GM21515 (cell line): ENCODE measurements around the gene CNDP1.

Experiments
- ATAC-seq: cut with Tn5 transposase; IDR thresholded peaks from one replicate; pipeline ENCODE4 v1.9.1; 2021; ENCODE audit not compliant: unreplicated experiment

Gene CNDP1

DNA sequence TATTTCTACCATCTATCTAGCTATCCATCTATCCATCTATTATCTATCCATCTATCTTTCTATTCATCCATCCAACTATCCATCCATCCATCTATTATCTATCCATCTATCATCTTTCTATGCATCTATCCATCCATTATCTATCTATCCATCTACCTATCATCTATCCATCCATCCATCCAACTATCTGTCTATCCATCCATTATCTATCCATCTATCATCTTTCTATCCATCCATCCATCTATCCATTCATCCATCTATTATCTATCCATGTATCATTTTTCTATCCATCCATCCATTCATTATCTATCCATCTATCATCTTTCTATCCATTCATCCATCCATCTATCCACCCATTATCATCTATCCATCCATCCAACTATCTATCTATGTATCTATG, 38.8 kb downstream of the CNDP1 start:
- ATAC-seq = no peak

DNA sequence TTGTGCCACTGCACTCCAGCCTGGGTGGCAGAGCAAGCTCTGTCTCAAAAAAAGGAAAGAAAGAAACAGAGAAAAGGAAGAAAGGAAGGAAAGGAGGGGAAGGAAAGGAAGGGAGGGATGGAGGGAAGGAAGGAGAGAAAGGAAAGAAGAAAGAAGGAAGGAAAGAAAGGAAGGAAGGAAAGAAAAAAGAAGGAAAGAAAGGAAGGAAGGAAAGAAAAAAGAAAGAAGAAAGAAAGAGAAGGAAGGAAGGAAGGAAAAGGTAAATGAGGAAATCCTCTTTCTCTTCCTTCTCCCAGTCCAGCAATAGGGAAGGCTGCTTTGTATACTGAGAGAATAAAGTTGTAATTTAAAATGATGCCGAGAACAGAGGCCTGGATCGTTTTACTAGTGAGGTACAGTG, 40.6 kb downstream of the CNDP1 start:
- no peak for ATAC-seq

DNA sequence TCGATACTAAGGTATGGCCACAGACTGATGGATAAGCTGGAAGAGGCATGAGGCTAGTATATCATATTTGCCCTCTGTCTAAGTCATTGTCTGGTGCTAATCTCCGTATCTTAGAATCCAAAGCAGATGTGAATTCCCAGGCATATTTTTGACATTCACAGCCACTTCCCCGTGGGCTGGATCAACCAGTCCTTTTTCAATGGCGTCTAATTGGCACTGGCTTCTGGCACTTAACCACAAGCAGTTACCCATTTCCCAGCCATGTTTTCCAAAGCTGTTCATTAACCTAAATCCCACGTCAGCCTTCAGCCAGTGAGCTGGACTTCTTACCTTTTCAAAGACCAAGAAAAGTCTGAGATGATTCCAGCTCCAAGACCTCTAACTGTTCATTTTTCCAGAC, 42.7 kb downstream of the CNDP1 start:
- ATAC-seq = no peak

DNA sequence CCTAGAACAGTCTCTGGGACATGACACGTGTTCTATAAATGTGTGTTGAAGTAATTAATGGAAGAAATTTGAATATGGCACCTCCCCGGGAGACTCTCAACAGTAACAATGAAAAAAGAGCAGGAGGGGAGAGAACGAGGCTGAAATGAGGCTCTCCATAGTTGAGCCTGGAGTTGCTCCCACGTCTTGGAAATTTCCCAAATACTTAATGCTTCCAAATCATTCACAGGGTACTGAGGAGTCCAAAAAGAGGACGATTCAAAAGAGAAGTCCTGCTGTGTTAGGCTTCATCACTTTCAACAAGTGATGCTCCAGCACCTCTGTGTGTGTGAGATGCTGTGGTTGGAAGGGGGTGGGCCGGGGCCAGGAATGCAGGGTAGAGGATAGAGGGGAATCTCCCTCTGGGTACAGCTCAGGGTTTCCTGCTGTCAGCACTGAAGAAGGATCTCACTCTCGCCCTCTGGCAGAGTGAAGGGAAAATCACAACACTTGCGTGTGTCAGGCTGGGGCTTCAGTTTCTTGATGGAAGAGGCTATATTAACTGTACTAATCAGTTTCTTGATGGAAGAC, 45.3 kb downstream of the CNDP1 start:
- no peak for ATAC-seq

DNA sequence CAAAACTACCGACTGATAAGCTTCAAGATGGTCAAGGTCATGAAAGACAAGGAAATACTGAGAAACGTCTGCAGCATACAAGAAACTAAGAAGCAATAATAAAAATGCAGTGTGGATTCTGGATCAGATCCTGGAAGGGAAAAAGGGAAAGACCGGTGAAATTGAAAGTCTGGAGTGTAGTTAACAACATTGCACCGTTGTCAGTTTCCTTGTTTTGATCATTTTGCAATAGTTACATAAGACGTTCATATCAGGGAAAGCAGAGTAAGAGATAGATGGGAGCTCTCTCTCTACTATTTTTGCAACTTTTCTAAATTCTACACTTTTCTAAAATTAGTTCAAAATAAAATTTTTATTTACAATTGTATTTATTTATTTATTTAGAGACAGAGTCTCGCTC, 48.3 kb downstream of the CNDP1 start:
- no peak for ATAC-seq

DNA sequence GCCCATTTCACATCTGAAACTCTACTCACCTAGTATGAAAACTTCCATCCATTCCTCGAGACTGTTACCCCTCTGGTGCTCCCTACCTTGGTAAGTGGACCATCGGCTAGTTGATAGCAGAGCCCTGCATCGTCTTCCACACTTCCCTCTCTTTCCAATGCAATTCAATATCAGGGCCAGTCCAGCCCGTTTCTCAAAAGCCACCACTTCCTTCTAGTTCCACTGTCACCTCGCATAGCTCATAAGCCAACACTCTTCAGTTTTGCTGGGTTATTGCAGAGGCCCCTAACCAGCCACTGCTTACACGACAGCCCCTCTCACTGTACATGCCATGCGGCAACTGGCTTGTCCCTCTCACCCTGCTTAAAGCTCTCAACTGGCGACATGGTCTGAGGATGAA, 53.1 kb downstream of the CNDP1 start:
- no peak for ATAC-seq

DNA sequence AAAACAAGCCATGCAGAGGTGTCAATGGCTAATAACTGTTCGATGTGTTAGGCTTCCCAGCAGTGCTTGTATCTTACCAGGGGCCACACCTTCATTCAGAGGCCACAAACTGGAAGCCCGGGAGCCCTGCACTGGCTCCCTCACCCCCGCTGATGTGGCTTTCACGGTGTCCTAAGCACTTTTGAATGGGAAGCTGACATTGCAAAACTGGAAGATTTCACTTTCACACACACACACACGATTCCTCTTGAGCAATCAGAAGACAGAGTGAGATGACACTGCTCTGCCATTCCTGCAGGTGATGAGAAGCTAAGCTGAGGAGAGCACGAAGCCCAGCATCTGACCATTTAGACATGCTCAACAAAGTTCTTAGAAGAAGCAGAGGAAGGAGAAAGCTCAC, 54.7 kb downstream of the CNDP1 start:
- no peak for ATAC-seq

DNA sequence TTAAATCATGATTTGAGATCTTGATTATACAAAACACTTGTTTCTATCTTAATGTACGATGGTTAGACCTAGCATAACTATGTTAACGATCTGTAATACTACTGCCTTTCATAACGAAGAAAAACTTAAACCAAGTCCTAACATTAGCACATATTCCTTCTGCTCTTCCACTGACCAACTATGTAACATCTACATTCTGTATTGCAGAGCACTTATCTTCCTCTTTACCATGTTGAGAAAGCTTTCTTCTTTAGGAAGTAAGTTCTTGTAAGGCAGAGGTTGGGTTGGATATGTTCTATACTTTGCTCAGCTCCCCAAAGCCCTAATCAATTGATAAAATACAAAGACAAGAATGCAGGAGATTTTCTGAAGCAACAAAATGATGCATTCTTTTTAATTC, 55.5 kb downstream of the CNDP1 start:
- ATAC-seq = no peak

DNA sequence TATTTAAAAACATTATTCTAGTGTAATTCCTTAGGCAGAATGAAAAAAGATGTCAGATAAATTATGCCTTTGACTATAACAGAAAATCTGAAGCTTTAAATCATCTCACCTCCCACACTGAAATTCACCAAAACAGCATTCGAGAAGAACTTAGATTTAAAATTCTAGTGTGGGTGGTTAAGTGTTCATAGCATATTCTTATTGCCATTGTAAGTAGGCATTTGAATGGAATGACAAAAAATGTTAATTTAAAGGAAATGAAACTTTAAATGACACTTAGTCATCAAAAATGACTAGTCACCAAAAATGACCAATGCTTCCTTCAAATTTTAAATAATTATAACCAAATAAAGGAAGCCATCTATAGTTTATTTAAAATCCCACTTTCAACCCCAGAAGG, 56.4 kb downstream of the CNDP1 start:
- ATAC-seq = no peak

DNA sequence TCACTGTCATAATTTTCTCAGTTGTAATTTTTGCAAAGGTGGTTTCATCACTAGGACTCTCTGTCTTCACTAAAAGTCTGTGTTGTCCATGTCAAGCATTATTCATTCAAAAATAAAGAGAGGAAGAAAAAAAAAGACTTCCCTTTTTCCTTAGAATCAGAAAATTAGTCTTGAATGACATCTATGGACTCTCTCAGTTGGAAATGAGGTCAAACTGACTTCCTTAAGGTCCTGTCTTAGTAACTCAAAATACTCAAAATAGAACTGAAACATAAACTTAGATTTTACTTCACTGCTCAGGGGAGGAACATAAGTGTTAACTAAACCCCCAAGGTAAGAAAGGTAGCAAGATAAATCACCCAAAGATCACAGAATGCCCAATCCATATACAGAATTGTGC, 61.1 kb downstream of the CNDP1 start:
- no peak for ATAC-seq

DNA sequence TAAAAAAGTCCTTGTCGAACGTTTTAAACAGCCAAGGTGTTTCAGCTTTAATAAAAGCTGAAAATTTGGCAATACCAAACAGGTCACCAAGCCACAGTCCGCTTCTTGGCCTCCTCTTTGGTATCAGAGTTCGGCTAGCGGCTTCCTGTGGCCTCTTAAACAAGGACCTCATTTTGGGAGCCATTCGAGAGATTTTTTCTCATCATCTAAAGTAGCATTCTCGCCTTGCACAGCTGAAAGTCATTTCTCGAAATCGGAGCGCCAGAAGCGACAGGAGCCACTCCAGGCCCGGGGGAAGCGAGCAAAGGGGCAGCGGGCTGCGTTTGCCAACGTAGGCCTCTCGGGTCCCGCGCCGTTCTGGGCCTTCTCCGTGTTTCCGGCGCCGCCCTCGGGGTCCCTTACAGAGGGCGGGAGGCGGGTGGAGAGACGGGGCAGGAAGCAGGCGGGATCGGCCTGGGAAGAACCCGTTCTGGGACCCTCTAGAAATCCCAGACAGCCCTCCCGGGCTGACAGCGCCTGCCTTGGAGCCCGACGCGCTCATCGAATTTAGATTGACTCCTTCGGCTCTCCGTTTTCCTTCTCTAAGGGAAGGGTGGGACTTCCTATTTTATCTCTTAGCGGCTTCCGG, 62.8 kb downstream of the CNDP1 start:
- ATAC-seq = peak; percentile 40

DNA sequence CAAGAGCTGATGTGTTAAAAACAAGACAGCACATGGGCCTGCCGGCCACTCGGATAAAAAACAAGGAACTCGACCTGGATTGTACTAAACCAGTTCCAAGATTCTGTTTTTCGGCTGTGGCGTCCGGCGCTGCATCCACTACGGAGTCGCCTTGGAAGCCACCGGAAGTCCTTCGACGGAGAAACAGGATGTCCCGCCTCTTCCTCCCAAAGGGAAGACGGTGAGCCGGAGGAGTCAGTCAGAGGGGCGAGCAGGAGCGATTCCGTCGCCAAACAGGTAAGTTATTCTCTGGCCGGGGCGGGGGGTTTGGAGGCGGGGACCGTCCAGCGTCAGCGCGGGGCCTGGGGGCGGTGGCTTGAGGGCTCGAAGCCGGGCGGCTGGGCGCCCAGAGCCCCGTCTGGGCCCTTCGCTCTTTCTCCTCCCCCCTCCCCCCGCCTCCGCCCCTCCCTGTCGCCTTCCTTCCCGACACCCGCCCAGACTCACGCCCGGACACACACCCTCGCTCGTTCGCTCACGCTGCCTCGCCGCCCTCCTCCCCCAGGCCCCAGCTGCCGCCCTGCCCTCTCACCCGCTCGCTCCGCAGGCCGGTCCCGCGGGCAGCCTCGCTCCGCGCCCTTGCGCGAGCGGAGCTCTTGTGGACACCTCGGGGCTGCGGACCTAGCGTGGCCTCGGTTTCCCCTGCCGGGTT, 63.5 kb downstream of the CNDP1 start, which contains the start of gene ZNF407:
Gene ZNF407 (plus strand): TSS at position 209 of the 688 bp plus-strand sequence. CDS start 33,150 bp downstream, outside the sequence.
- peak; percentile 73 for ATAC-seq

DNA sequence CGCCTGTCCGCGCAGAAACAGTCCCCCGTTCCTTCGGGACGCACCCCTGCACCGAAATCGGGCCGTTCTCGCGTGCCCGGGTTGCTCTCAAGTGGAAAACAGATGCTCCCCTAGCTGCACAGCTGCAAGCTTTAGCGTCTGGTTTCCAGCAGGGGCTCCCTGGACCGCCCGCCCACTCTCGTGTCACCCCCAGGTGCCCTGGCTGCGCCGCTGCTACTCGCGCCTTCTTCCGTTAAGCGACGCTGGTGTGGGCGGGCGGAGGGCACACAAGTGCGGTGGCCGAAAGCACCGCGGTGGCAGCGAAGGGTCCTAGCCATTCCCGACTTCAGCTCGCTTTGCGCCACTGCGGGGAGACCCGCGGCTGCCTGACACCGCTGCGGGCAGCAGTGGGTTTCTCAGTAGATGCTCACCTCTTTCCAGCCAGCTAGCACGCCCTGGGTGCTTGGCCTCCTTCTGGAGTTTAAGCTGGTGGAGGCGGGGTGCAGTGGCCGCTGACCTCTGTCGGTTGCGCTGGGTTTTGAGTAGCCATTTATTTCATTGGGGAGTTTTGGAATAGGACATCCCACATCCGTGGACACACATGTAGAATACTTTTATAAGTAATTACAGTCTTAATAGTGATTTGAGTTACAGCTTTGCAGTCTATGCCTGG, 64.2 kb downstream of the CNDP1 start:
- peak; percentile 56 for ATAC-seq

DNA sequence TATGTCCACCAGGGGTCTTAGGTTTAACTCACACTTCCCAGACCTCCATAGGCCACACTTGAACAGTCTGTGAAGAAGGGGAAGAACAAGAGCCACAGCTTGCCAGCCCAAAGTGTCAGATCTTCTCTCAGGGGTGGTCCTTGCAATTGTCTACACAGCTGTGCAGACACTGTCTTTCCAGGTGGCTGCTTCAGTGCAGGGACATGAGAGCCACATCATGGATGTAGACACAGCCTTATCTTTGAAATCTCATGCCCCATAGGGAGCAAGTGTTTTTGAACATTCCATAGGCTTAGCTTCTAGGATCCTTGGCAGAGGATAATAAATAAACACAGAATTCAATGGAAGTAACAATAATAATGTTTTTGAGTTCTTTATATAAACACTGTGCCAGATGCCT, 70.1 kb downstream of the CNDP1 start:
- ATAC-seq = no peak

DNA sequence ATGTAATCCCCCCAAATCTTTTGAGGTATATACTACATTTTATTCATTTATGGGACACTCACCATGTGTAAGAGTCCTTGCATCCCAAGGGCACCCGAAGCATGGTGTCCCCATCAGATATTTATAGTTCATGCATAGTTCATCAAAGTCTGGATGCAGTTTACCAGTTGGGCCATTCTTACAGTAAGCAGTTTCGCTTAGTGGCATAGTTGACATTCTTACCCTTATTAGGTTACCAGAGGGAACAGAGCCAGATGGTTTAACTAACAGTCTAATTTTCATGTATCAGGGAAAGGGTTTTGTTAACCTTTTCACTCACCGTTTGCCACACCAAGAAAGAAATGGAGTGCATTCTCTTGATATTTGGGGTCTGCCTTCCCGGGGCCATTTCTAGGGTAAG, 70.5 kb downstream of the CNDP1 start:
- ATAC-seq = no peak

DNA sequence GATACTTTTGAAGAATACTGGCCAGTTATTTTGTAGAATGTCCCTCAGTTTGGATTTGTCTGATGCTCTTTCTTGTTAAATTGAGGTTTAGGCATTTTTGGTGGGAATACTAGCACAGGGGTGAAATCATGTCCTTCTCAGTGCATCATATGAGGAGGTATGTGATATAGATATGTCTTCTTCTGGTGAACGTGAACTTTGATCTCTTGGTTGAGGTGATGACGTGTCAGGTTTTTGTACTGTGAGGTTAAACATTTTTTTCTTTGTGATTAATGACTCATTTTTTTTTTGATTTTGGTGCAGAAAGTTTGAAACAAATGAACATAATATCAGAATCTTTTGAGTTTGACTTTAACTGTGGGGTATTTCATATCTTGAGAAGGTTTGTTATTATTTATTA, 74.4 kb downstream of the CNDP1 start:
- no peak for ATAC-seq

DNA sequence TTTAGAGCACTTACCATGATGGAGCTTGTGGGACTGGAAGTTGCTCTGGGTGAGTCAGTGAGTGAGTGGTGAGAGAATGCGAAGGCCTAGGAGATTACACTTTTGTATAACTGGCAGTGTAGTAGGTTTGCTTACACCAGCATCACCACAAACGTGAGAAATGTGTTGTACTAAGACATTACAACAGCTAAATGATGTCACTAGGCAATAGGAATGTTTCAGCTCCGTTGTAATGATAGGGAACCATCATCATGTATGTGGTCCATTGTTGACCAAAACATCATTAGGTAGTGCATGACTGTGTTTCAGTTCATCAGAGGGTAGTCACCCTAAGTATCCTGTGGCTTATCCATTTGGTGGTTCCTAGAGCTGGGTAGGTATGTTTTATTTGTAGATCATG, 75.2 kb downstream of the CNDP1 start:
- no peak for ATAC-seq

DNA sequence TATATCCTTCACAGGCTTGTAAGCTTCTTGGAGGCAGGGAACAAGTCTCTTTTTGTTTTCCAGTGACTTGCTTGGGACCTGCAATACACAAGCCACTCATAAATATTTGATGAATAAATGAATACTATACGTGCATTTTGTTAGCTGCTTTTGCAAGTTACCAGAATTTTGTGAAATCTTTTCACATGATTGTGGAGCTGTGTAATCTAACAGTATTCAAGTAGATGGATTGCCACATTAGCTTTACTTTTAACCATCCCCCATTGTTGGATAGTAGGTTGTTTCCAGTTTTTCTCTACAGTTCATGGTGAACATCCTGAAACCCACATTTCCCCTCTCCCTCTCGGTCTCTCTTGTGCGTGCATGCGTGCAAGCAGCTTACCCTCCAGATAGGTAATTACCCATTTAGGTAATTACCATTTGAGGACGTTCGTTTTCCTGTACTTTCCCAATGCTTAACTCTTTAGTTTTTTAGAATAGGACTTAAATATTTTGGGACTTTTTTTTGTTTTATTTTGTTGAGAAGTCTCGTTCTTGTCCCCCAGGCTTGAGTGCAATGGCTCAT, 75.8 kb downstream of the CNDP1 start:
- ATAC-seq = no peak

DNA sequence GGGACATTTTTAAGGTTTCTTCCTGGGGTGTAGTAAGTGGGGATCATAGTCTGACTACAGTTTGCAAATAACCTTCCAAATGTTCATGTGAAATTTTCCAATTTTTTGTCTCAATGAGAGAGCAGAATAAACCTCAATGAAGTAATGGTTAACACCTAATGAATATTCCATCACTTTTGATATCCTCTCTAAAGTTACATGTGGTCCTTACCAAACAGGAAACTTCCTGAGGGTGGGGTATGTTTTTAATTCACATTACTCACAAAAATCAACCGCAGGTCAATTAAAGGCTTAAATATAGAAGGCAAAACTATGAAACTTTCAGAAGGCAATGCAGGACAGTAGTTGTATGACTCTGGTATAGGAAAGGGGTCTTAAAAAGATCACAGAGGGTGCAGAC, 76.6 kb downstream of the CNDP1 start:
- ATAC-seq = no peak

DNA sequence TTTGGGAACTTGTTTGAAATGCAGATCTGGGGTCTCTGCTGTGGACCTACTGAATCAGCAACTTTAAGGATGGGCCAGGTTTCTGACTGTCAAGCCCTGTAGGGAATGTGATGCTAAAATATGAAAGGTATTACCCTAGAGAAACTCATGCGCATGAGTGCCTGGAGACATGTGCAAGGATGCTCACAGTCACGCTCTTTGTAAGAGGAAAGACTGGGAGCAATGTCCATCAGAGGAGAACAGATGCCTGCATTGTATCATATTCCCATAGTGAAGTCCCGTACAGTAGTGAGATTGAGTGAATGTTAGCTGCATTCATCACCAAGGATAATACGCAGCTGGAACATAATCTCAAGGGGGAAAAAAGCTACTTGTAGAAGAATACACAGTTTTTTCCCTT, 77.5 kb downstream of the CNDP1 start:
- no peak for ATAC-seq

DNA sequence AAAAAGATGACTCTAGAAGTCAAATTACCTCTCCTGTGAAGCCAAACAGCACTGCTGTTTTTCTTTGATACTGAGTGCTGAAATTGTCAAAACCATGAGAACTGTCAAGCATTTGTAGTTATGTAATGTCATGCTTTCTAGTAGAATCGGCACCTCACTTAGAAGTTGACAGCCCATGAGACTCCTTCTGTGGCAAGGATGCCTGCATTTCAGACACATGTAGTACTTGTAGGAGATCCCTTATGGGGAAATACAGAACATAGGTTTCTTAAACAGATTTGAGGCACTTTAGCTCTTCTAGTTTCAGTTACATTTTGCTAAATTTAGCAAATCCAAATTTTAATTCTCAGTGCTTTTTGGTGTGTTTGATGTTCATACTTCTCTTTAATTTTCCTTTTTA, 79.1 kb downstream of the CNDP1 start:
- no peak for ATAC-seq

DNA sequence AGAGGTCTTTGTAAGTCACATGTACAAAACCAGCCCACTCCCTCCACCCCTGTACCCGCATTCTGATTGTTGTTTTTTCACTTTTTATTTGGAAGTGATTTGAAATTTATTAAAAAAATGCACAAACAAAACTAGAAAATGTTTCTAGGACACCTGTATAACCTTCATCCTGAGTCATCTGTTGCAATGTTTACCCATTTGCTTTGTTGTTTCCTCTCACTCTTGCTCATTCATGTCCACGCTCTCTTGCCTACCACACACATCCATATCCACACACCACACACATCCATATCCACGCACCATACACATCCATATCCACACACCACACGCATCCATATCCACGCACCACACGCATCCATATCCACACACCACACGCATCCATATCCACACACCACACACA, 82.2 kb downstream of the CNDP1 start:
- no peak for ATAC-seq
